Mesenchymal stem cell (in vitro differentiated cells and primary cell): ENCODE measurements around the gene APOBEC3H.

Experiments
- DNase-seq: peaks from one replicate; pipeline ENCODE4 v3.0.0-alpha.2; 2013
- H2AFZ ChIP-seq: one replicate; pipeline ENCODE4 v1.6.1; 2013; ENCODE audit warnings: low read depth, mild to moderate bottlenecking, control low read depth, inconsistent platforms, low read length, moderate library complexity
- H2AK5ac ChIP-seq: 2 replicates; pipeline ENCODE4 v1.6.1; 2013; ENCODE audit warnings: low read length, moderate library complexity, mild to moderate bottlenecking, inconsistent platforms; ENCODE audit not compliant: severe bottlenecking
- H2BK120ac ChIP-seq: one replicate; pipeline ENCODE4 v1.6.1; 2013; ENCODE audit warnings: low read depth, mild to moderate bottlenecking, inconsistent platforms, low read length, moderate library complexity
- H2BK12ac ChIP-seq, 2 experiments: one replicate each; pipeline ENCODE4 v1.6.1; 2013; ENCODE audit warnings: inconsistent platforms in 2 of 2, low read length in 2 of 2, mild to moderate bottlenecking in 2 of 2, moderate library complexity in 2 of 2, control low read depth in 1 of 2
- H2BK15ac ChIP-seq: one replicate; pipeline ENCODE4 v1.6.1; 2013; ENCODE audit warnings: mild to moderate bottlenecking, low read depth, inconsistent platforms; ENCODE audit not compliant: poor library complexity, severe bottlenecking
- H2BK5ac ChIP-seq: 2 replicates; pipeline ENCODE4 v1.6.1; 2013; ENCODE audit warnings: low read depth, mild to moderate bottlenecking, low read length, control low read depth, inconsistent platforms; ENCODE audit not compliant: poor library complexity, severe bottlenecking
- H3K14ac ChIP-seq, 2 experiments: one replicate each; pipeline ENCODE4 v1.6.1; 2013; ENCODE audit warnings: inconsistent platforms in 2 of 2, low read length in 2 of 2, control low read depth in 1 of 2, mild to moderate bottlenecking in 1 of 2, moderate library complexity in 1 of 2
- H3K18ac ChIP-seq, 2 experiments: one replicate each; pipeline ENCODE4 v1.6.1; 2013; ENCODE audit warnings: inconsistent platforms in 2 of 2, low read length in 2 of 2, control low read depth in 1 of 2, low read depth in 1 of 2, mild to moderate bottlenecking in 1 of 2
- H3K23ac ChIP-seq, 2 experiments: one replicate each; pipeline ENCODE4 v1.6.1; 2013; ENCODE audit warnings: inconsistent platforms in 2 of 2, low read length in 2 of 2, mild to moderate bottlenecking in 2 of 2, moderate library complexity in 2 of 2, control low read depth in 1 of 2
- H3K27ac ChIP-seq: 2 replicates; pipeline ENCODE4 v1.5.1; 2013; ENCODE audit warnings: mild to moderate bottlenecking, moderate library complexity, low read length, control low read depth, inconsistent platforms; ENCODE audit not compliant: poor library complexity, severe bottlenecking
- H3K27me3 ChIP-seq, 2 experiments: 2 replicates each; pipeline versions ENCODE4 v1.6.1 to v1.7.0; 2013; ENCODE audit warnings: low read length in 2 of 2, mild to moderate bottlenecking in 2 of 2, moderate library complexity in 2 of 2, control low read depth in 1 of 2, inconsistent platforms in 1 of 2; ENCODE audit not compliant: control insufficient read depth in 1 of 2, insufficient read depth in 1 of 2
- H3K36me3 ChIP-seq, 2 experiments: 2 replicates each; pipeline versions ENCODE4 v1.6.1 to v1.7.0; 2013; ENCODE audit warnings: low read length in 2 of 2, control low read depth in 1 of 2, inconsistent platforms in 1 of 2, low read depth in 1 of 2, mild to moderate bottlenecking in 1 of 2; ENCODE audit not compliant: insufficient read depth in 2 of 2, control insufficient read depth in 1 of 2
- H3K4ac ChIP-seq, 2 experiments: one replicate each; pipeline ENCODE4 v1.6.1; 2013; ENCODE audit warnings: inconsistent platforms in 2 of 2, low read length in 2 of 2, mild to moderate bottlenecking in 2 of 2, moderate library complexity in 2 of 2, control low read depth in 1 of 2, low read depth in 1 of 2
- H3K4me1 ChIP-seq: 2 replicates; pipeline ENCODE4 v1.6.1; 2013; ENCODE audit warnings: low read depth, low read length, control low read depth; ENCODE audit not compliant: control insufficient read depth, insufficient read depth
- H3K4me2 ChIP-seq: 2 replicates; pipeline ENCODE4 v1.6.1; 2013; ENCODE audit warnings: low read length, mild to moderate bottlenecking, inconsistent platforms; ENCODE audit not compliant: poor library complexity, severe bottlenecking
- H3K4me3 ChIP-seq, 2 experiments: 2 replicates each; pipeline versions ENCODE4 v1.5.1 to v1.7.0; 2013; ENCODE audit warnings: low read length in 2 of 2, mild to moderate bottlenecking in 2 of 2, control low read depth in 1 of 2, low read depth in 1 of 2; ENCODE audit not compliant: insufficient read depth in 1 of 2
- H3K79me1 ChIP-seq: replicated peaks from 2 replicates; pipeline ENCODE4 v1.6.1; 2013; ENCODE audit warnings: mild to moderate bottlenecking, control low read depth, low read length, inconsistent platforms; ENCODE audit not compliant: poor library complexity, severe bottlenecking
- H3K9ac ChIP-seq: 2 replicates; pipeline ENCODE4 v1.7.0; 2013; ENCODE audit warnings: mild to moderate bottlenecking, low read length, moderate library complexity
- H3K9me3 ChIP-seq: 2 replicates; pipeline ENCODE4 v1.7.0; 2013; ENCODE audit warnings: mild to moderate bottlenecking, low read length; ENCODE audit not compliant: control insufficient read depth
- H4K8ac ChIP-seq: one replicate; pipeline ENCODE4 v1.6.1; 2013; ENCODE audit warnings: inconsistent platforms, mild to moderate bottlenecking, low read length, moderate library complexity
- H4K91ac ChIP-seq: one replicate; pipeline ENCODE4 v1.6.1; 2013; ENCODE audit warnings: mild to moderate bottlenecking, low read length, inconsistent platforms
- WGBS: methylation state at CpG from one replicate; pipeline ENCODE4 v1.1.7; 2013; ENCODE audit warnings: mixed read lengths; 5-methylcytosine and 5-hydroxymethylcytosine counted together

The APOBEC3H gene

GRCh38 chr22:39083212-39084165 lies 13.6 kb upstream of the APOBEC3H start:
- DNase-seq: no peak
- 96% methylated on average over 11 of the region's 14 CpGs for WGBS
- Histone ChIP-seq H3K23ac (no peak overlapping the region), H2BK120ac (no peak overlapping the region), H3K9me3 (no peaks in the 10 kb centered on the region), H3K27me3 (peaks cover 0 to 6% of the 10 kb centered on the region in 2 experiments), H3K4me3 (no peak overlapping the region), H2AK5ac (no peak overlapping the region), H3K18ac (no peak overlapping the region), H4K8ac (no peak overlapping the region), H4K91ac (no peak overlapping the region), H3K36me3 (no peaks in the 10 kb centered on the region), H3K14ac (no peak overlapping the region), H3K27ac (no peak overlapping the region), H3K4ac (no peak overlapping the region), H2BK15ac (no peak overlapping the region), H2BK12ac (no peak overlapping the region), H3K4me1 (peaks cover 2% of the 10 kb centered on the region), H2AFZ (no peak overlapping the region), H3K9ac (no peak overlapping the region), H3K79me1 (peaks cover 2% of the 10 kb centered on the region), H2BK5ac (no peak overlapping the region), H3K4me2 (no peak overlapping the region)

DNA sequence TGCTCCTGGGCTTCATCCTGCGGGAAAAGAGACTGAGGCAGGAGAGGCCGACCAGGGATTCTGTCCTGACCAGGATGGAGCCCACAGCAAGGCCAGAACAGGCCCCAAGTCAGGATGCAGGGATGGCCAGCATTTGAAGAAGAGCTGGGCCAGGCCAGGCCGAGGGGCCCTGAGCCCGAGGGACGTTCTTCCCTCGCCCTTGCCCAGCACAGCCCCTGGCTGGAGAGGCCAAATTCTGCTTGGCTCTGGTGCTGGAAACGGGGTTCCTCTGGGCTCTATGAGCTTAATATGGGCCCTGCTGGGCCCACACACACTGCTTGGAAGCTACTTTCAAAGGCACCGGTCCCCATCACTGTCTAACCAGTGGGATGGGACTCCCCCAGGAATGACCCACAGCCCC lies 12.4 kb upstream of the APOBEC3H start:
- no peak overlapping the region for H4K8ac ChIP-seq
- no peak overlapping the region for H2BK5ac ChIP-seq
- H2BK120ac ChIP-seq: no peak overlapping the region
- no peak overlapping the region for H2AFZ ChIP-seq
- H3K4ac ChIP-seq: no peak overlapping the region
- H3K4me2 ChIP-seq: no peak overlapping the region
- H3K18ac ChIP-seq: no peak overlapping the region
- no peak overlapping the region for H4K91ac ChIP-seq
- peaks cover 2% of the 10 kb centered on the region for H3K4me1 ChIP-seq
- no peak overlapping the region for H3K27ac ChIP-seq
- no peak overlapping the region for H2AK5ac ChIP-seq
- H2BK12ac ChIP-seq: no peak overlapping the region
- no peak overlapping the region for H3K4me3 ChIP-seq
- H3K27me3 ChIP-seq: peaks cover 5 to 17% of the 10 kb centered on the region in 2 experiments
- H3K36me3 ChIP-seq: no peaks in the 10 kb centered on the region
- H3K9ac ChIP-seq: no peak overlapping the region
- H3K9me3 ChIP-seq: no peaks in the 10 kb centered on the region
- no peak overlapping the region for H2BK15ac ChIP-seq
- H3K79me1 ChIP-seq: no peaks in the 10 kb centered on the region
- H3K14ac ChIP-seq: no peak overlapping the region
- no peak for DNase-seq
- 91% methylated on average over 8 of the region's 8 CpGs for WGBS
- H3K23ac ChIP-seq: no peak overlapping the region

DNA sequence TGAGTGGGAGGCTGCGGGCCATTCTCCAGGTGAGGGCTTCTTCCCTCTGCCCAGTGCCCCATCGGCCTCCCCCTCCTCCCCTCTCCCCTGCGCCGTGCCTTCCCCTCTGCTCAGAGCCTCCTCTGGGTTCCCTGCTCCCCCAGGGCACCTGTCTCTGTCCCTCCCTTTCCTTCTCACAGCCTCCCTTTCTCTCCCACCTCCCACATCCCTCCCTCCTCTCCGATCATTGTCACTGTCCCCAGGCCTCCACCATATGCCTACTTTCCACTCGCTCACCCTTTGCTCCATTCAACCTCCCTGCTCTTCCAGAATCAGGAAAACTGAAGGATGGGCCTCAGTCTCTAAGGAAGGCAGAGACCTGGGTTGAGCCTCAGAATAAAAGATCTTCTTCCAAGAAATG lies 9.9 kb upstream of the APOBEC3H start:
- Histone ChIP-seq H3K27ac (no peak overlapping the region), H3K14ac (no peak overlapping the region), H3K79me1 (no peaks in the 10 kb centered on the region), H4K8ac (no peak overlapping the region), H2BK12ac (no peak overlapping the region), H4K91ac (no peak overlapping the region), H2BK120ac (no peak overlapping the region), H3K9me3 (no peaks in the 10 kb centered on the region), H3K36me3 (no peaks in the 10 kb centered on the region), H2BK15ac (no peak overlapping the region), H3K4ac (no peak overlapping the region), H2AK5ac (no peak overlapping the region), H3K18ac (no peak overlapping the region), H3K4me2 (no peak overlapping the region), H3K4me3 (no peak overlapping the region), H2BK5ac (no peak overlapping the region), H2AFZ (no peak overlapping the region), H3K9ac (no peak overlapping the region), H3K27me3 (peaks cover 19 to 42% of the 10 kb centered on the region in 2 experiments), H3K23ac (no peak overlapping the region), H3K4me1 (no peaks in the 10 kb centered on the region)
- DNase-seq: no peak
- WGBS: 92% methylated on average over 6 of the region's 6 CpGs

GRCh38 chr22:39087881-39088684 lies 9.0 kb upstream of the APOBEC3H start:
- Histone ChIP-seq H2BK12ac (no peak overlapping the region), H4K8ac (peak overlapping the region; percentile 40), H3K79me1 (no peaks in the 10 kb centered on the region), H3K36me3 (no peaks in the 10 kb centered on the region), H3K27me3 (peaks cover 19 to 52% of the 10 kb centered on the region in 2 experiments), H3K4me2 (no peak overlapping the region), H3K4me1 (no peaks in the 10 kb centered on the region), H2BK120ac (no peak overlapping the region), H3K9ac (no peak overlapping the region), H3K9me3 (no peaks in the 10 kb centered on the region), H2BK15ac (no peak overlapping the region), H2AK5ac (no peak overlapping the region), H4K91ac (no peak overlapping the region), H2AFZ (no peak overlapping the region), H3K23ac (no peak overlapping the region), H3K18ac (peak overlapping the region in 1 of 2 experiments; percentile 37), H3K4me3 (no peak overlapping the region), H3K4ac (no peak overlapping the region), H3K27ac (no peak overlapping the region), H3K14ac (peak overlapping the region in 1 of 2 experiments; percentile 67), H2BK5ac (no peak overlapping the region)
- WGBS: 63% methylated on average over 18 of the region's 18 CpGs
- DNase-seq: peak; percentile 6
